Ovary (tissue), 3 donors: Measurements from ENCODE around the gene RNF11.

ENCODE experiments used
- POLR2A ChIP-seq: fragments of 450-650 bp; IDR thresholded peaks from one replicate; pipeline ENCODE4 v1.6.1; 2017; ENCODE audit warnings: antibody characterized with exemption, mild to moderate bottlenecking, moderate library complexity
- TF ChIP-seq, protein P1 (sequence below), 3 donors: fragments of 450-650 bp in 2 of 3; fragments of 200-600 bp in 1 of 3; IDR thresholded peaks; one replicate each; pipeline versions ENCODE4 v1.5.1 to v1.8.0; 2016 to 2022; ENCODE audit warnings: antibody characterized with exemption in 3 of 3, mild to moderate bottlenecking in 1 of 3
- donor health status: DM: no; HTN: no; CAD: no.

DNA sequence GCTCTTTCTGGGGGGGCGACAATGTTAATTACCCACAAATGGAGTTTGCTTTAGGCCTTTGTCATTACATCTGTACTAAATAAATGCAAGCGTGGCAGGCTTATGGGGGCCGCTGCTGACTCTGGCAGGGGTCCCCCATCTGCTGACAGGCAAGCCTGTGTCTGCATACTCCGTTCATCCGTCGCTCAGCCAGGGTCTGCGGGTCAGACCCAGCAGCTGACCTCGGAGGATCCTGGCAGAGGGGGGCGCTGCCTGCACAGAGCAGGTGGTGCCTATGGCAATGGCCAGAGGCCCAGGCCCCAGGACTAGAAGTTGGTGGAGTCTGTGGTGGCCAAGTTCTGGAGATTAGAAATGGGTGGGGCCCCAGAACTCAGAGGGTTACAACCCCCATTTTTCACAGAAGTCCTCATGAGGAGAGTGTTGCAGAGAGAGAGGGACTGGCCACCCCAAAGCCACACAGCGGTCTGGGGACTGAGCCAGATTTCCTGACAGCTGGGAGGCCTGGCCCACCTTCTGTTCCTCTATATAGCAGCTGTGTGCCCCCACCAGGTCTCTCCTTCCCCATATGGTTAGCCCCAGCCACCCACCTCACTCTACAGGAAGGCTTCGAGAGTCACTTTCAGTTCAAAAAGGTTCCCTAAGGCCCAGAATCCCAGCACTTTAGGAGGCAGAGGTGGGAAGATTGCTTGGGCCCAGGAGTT lies 63.3 kb downstream of the RNF11 start:
- TF ChIP-seq POLR2A = no peak
- TF ChIP-seq, protein P1, sequence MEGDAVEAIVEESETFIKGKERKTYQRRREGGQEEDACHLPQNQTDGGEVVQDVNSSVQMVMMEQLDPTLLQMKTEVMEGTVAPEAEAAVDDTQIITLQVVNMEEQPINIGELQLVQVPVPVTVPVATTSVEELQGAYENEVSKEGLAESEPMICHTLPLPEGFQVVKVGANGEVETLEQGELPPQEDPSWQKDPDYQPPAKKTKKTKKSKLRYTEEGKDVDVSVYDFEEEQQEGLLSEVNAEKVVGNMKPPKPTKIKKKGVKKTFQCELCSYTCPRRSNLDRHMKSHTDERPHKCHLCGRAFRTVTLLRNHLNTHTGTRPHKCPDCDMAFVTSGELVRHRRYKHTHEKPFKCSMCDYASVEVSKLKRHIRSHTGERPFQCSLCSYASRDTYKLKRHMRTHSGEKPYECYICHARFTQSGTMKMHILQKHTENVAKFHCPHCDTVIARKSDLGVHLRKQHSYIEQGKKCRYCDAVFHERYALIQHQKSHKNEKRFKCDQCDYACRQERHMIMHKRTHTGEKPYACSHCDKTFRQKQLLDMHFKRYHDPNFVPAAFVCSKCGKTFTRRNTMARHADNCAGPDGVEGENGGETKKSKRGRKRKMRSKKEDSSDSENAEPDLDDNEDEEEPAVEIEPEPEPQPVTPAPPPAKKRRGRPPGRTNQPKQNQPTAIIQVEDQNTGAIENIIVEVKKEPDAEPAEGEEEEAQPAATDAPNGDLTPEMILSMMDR (IDR thresholded peaks at IDR 0.05) = no peak
